ENCODE data around the gene RBSN.

DNA sequence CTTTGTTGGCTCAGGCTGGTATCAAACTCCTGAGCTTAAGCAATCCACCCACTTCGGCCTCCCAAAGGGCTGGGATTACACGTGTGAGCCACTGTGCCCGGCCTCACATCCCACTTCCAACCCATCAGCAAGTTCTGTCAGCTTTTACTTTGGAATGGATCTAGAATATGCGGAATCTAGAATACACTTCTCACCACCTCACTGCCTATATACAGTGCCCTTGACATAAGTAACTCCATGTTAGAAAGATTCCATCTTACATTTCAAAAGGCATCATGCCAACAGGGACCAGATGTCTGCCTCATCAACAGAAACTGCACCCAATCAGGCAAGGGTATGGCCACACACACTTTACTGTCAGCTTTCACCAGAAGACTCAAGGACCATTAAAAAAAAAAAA, 9.9 kb upstream of the RBSN start:
- TF ChIP-seq POLR2A (IDR thresholded peaks at IDR 0.05) (no peak), POLR2AphosphoS5 (IDR thresholded peaks at IDR 0.05) (no peak)

Data from prostate gland (tissue), 1 donor.